GM21786 (cell line): ENCODE measurements around the gene PHC2.

Source experiments
- ATAC-seq: cut with Tn5 transposase; IDR thresholded peaks from one replicate; pipeline ENCODE4 v1.9.1; 2021; ENCODE audit not compliant: unreplicated experiment

The PHC2 gene

DNA sequence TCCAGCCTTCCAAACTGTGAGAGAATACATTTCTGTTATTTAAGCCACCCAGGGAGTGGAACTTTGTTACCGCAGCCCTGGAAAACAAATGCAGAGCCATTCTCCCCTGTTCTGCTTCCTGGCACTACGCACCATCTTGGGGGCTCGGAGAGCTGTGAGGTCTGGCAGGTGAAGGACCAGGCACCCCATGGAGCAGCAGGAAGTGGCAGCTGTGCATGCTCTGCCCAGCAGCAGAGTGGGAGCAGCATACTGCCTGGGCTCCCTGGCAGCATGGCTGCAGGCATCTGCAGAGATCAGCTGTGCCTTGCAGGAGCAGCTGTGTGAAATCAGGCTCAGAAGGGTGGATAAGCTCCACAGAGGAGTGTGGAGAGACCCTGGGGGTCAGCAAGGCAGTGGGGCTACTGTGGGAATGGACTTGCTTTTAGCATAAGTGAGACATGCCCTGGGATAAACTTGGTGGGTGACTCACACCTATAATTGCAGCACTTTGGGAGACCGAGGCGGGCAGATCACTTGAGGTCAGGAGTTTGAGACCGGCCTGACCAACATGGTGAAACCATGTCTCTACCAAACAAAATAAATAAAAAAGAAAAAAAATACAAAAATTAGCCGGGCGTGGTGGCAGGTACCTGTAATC, 23.9 kb upstream of the PHC2 start:
- no peak for ATAC-seq

DNA sequence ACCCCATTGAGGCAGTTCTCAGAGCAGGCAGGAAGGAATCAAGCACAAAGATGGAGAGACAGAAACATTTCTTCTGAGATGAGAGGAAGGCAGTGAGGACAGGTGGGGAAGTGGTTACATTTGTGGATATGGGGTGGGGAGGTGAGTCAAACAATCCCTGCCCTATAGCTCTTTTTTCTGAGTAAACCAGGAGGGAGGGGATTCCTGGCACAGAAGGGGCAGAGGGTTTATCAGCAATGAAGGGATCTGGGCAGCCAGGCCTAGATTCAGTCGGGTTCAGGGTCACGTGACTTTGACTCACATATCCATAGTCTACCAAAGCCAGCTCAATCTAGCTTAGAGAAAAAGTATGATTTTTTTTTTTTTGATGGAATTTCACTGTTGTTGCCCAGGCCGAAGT, 15.7 kb upstream of the PHC2 start:
- ATAC-seq, result no peak

DNA sequence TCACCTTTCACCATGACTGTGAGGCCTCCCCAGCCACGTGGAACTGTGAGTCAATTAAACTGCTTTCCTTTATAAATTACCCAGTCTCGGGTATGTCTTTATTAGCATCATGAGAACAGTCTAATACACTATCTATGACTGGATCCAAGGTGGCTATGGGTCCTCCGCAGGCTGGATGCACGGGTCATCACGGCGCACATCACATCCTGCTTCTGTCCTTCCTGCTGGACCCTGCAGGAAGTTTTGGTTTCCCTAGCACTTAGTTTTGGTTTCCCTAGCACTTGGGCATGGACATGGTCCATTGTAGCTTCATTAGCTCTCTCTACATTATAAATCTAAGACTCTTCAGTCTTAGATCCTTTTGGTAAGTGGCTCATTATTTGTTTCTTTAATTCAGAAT, 14.2 kb upstream of the PHC2 start:
- no peak for ATAC-seq

DNA sequence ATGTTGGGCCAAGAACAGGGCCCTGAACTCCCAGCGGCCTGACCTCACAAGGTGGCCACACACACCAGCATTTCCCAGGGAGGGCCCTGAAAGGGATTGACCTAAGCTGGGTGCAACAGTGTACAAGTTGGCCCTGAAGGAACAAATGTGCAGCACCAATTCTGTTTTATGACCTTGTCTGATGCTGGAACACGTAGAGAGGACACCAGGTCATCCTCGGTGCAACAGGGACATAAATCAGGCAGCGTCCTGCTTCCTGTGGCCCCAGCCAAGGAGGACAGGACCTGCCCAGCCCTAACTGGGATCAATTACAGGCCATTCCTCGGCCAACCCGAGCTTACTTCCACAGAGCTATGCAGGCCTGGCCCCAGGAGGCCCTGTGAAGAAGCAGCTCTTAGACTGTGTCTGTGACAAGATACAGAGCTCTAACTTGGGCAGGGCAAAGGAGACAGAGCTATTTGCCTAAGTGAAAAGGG, 12.8 kb upstream of the PHC2 start:
- ATAC-seq, result no peak

DNA sequence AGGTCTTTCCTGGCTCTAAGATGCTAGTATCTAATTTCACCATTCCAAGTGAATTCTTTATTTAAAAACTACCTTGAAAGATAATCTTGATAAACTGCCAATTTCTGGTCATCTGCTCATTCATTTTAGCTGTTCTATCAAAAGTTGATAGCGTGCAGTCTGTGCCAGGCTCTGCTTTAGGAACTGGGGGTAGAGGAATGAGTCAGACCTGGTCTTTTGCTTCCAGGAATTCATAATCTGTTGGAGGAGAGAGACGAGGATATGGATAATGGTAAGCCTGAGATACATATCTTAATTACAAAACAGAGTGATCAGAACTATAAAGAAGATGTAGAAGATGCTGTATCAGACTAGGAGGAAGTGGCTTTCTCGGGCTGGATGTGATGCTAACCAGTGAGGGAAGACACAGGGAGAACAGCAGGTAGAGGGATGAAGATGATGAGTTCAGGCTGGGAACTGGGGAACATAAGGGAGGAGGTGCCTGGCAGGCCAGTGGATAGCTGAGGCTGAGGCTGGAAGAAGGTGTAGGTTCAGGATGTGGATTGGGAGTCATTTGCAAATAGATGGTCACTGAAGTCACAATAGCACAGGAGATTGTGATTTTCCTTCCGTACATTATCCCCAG, 12.3 kb upstream of the PHC2 start:
- no peak for ATAC-seq

DNA sequence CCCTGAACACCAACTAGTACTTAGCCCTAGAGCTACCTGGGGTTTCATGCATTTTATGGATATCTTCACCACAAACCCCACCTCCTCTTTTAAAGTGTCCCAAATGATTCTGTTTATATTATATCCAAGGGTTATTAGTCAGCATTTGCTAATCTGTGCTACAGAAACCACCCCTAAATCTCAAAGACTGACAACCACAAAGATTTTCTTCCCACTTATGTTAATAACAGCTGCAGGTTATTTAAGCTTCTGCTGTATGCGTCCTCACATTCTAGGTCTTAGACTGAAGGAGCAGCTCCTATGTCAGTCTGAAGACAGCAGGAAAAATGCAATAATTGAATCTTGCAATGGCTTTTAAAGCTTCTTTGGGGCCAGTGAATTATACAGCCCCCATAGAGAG, 11.2 kb upstream of the PHC2 start:
- ATAC-seq, result no peak

DNA sequence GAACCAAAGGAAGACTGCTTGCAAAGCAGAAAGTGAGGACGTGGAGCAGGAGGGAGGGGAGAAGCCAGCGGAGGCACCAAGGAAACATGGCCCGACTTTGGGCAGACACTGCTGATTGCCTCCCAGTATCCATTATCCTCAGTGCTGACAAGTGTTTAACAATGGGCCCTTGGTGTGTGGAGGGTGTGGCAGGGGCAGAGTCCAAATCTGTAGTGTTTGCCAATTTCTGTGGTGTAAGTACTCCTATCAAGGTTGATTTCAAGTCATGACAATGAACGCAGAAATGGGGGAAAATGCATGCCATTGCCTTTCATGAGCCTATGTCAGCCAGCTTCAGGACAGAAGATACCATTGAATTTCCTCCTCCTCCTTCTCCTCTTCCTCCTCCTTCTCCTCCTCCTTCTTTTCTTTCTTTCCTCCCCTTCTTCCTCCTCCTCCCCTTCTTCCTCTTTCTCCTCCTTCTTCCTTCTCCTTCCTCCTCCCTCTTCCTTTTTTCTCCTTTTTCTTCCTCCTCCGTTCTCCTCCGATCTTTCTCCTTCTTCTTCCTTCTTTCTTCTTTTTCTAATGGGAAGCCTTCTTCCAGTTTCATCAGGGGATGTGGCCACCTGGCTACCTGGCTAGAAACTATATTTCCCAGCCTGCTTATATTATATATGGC, 10.3 kb upstream of the PHC2 start:
- no peak for ATAC-seq

DNA sequence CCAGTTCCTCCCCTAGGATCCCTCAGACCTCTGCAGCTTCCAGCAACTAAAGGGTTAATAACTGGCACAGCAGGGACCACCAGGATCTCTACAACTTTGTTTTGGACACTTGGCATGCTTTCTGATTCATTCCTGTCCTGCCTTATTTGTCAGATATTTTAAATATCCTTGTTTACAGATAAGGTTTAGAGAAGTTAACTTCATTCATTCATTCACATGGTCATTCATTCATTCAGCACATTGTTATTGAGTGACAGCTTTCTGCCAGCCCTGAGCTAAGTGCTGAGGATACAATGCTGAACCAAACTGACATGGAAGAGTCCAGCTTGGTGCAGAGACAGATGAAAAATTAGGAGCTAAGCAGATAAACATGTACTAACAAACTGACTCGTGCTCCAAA, 8.8 kb upstream of the PHC2 start:
- ATAC-seq, result no peak

DNA sequence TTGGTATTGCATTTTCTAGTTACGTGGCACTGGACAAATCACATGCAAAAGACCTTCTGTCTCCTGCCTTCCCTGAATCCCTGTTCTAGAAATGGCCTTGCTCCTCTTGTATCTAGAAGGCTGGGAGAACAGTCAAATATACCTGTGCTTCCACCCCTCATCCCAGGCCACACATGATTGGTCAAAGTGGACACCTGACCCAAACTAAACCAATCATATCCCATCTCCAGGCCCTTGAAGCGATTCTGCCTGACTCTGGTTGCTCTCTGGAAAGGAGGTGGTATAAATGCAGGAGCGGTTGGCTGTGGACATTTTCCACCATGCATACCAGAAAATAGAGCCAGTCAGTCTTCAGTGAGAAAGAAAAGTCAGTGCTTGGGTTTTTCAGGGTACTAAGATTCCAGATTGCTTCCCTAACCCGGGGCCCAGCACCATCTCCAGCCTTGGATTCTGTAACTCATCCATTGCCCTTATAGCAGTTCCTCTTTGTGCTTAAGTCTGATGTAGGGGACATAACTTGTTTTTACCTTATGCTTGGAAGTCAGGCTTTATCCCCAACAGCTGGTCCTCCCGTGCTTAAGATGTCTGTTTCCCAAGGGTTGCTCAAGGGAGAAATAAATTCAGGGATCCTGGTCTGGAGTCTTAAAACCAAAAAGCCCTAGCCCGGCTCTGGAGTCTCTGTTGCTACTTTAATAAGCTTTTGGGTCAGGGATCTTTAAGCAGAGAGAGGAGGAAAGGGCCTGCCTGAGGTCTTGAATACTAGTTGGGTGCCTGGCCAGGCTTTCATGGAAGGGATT, 7.7 kb upstream of the PHC2 start:
- ATAC-seq, result no peak

DNA sequence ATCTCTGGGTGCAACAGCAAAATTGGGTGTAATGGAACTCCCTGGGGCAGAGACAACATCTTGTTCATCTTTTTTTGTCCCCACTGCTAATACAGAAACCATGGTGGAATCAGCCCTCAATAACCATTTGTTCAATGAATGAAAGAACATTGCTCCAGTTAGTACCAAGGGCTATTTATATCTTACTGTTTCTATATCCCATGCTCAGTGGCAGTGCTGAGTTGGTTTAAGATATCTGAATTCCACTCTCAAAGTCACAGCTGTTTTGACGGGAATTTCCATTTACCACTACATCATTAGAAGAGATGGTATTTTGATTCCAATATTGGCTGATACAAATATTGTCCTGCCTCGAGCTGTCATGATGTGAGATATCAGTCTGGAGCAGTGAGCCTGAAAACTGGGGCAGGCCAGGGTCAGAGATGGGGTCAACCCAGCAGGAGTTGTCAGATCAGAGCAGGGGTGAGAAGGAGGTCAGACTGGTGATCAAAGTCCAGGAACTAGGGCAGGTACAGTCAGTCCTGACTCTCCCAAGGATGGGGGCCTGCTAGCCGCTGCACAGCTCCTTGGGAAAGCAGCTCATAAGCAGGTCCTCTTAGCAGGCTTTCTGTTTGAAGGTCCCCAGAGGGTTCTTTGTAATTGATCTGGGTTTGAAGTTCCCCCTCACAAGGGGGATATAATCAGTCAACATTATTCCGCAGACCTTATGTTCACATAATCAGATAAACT, 5.8 kb upstream of the PHC2 start:
- no peak for ATAC-seq

DNA sequence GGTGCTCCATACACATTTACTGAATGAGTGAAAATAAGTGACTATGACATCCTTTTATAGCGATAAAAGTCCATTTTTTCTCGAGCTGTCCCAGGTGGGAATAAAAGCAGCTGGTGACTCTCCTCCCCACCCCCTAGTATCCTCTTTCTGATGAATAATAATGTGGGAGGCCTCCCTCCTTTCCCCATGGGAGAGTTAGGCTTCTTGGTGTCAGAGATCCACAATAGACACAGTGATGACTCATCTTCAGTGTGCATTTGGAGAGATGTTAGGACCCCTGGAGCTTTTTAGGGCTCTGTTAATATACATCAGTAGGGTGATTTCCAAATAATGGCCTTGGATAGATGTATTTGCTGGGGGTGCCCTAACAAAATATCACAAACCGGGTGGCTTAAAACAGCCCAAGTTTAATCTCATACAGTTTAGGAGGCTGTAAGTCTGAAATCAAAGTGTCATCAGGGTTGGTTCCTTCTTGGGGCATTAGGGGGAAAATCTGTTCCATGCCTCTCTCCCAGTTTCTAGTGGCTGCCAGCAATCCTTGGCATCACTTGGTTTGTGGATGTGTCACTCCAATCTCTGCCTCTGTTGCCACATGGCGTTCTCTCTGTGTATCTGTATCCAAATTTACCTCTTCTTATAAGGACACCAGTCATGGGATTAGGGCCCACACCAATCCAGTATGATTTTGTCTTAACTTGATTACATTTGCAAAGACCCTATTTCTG, 4.4 kb upstream of the PHC2 start:
- no peak for ATAC-seq

DNA sequence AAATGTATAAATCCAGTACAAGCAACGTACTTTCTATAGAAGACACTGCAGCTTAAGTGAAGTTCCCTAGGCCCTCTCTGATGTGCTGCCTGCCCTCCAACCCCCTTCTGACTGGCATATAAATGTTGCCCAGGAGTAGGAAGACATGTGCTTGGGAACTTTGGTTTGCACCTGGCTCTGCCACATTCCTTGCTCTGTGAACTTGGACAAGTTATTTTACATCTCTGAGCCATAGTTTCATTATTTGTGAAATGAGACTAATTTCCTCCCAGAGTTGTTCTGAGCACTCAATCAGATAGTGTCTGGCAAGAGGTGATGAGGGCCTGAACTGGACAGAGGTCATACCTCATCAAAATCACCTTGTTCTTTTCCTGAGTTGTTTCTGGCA, 3.5 kb upstream of the PHC2 start:
- ATAC-seq, result no peak

DNA sequence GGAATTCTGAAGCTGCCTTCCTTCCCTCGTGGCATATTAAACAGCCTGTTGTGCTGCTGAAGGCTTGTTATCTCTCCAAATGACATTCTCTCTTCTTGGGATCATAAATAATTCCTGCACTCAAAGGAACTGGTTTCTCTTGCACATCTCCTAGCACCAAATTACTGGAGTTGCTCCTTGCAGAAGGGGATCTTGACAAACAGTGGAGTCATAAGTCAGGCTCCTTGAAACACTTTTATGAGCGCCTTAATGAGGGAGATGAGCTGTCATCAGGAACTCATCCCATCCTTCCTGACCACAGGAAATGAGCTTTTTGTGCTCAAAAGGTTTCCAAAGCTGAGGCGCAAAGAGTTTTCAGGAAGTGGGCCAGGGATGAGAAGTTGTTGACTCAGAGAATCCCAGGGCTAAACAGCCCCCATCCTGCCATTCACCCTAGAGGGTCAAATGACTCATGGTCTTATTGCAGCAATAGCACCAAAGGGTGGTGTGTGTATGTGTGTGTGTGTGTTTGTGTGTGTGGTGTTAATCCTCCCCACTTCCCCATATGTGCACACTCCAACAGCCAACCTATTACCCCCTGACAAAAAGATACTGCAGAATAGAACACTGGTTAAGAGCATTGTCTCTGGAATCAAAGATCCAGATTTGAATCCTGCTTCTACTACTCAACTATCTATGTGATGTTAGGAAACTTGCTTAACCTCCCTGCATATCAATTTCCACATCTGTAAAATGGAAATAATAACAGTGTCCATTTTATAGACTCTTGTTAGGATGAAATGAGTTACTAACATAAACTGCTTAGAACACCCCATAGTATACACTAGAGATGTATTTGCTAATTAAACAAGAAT, 2.8 kb upstream of the PHC2 start:
- no peak for ATAC-seq

DNA sequence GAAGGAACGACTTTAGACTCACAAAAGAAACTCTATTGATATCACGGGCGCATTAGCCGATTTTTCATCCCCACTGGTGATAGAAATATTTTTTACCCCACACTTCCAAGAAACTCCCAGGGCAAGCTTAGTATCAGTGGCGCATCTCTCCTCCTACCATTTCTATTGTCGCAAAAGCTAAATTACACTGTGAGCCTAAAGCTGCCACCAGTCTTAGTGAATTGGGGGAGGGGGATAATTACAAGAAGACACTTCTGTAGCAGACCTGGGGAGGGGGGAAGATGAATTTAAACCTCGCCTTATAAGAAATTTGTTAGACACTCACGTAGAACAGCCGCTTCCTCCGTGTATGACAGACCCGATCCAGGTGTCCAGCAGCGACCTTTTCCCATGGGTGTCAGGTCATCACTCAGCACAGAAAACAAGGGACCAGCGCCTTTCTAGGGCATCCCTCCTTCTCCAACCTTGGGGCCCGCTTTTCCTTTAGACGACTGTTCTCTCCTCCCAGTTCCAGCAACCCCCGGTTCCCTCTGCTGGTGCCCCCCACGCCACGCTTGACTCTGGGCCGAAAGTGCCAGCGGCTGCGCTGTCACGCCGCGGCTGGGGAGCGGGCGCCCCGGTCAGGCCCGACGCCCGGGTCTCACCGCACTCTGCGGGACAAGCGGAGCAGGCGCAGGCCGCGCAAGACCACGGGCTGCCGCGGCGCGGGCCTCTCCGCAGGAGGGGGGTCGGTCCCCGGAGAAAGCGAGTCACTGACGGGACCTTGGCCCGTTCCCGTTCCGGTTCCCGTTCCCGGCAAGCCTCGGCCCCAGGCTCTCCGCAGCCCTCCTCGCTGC, 821 bp downstream of the PHC2 start:
- ATAC-seq, result no peak

DNA sequence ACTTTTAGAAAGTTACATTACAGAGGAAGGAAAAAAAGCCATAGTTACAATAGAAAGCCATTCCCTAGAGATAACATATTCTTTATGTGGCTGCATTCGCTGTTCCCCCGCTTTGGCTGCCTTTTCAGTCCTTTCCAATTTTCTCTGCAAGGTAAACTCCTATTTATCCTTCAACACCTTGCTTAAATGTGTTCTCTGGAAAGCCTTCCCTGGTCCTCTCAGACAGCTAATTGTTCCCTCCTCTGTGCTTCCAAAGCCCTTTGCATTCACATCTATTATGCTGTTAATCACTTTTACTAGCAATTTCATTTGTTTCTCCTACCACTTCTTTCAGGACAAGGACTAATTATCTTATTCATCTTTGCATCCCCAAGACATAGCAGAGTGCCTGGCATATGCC, 1.6 kb downstream of the PHC2 start:
- no peak for ATAC-seq

DNA sequence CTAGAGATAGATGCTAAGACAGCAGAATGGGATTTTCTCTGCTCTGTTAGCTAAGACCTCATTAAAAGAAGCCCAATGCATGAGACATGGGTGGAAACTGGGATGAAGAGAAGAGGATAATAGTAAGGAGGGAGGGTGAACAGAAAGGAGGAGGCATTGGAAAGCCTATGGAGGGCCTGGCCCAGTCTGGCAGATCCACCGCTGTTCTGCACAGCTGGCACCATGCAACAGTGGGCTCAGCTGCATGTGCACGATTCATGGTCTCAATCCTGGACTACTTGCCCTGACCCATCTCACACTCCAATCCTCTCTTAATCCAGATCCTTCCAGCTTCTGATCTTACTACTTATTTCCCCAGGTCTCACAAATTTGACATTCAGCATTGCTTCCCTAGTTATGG, 2.2 kb downstream of the PHC2 start:
- ATAC-seq, result no peak

DNA sequence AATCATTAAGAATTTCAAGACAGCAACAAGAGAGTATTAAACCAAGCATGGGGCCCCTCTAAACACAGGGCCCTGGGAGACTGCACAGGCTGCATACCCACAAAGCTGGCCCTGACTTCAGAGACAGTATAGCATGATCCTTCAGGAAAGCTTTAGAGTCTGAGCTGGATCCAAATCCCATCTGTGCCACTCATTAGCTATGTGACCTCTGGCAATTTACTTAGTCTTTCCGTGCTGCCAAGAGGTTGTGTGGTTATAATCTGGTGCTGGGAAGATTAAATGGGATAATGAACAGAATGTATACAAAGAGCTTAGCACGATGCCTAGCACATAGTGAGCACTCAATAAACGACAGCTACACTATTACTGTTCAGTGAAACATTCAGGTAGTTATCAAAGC, 4.0 kb downstream of the PHC2 start:
- ATAC-seq, result no peak

DNA sequence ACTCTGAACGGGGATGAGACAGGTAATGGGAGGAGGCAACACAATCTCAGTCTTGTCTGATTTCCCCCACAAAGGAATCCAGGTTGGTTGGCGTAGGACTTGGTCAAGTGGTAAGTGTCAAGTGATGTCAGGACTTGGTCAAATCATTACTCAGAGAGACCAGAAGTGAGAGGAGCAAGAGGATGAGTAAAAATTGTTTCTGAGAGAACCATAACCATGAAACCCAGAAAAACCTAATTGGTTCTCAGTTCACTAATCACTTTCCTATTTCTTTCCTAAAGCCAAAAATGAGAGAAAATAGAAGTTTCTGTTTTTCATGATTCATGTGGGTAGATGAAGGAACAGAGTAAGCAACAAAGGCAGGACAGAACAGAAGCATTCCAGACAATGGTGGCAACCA, 5.0 kb downstream of the PHC2 start:
- ATAC-seq, result no peak

DNA sequence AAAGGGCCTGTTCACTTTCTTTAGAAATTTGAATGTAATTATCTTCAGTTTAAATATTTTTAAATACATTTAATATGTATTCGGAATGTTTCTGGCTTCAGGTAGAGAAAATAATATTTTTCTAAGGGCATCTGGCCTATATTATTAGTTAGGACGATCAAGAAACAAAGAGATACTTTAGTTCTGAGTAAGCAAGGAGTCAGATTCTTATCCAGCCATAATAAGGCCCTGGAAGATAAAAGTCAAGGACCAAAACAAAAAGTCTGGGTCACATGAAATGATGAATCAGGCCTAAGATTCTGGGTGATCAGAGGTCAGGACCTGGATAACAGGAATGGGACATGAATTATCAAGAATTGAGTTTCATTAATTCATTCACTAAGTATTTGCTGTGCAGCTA, 6.3 kb downstream of the PHC2 start:
- ATAC-seq, result no peak
